Measurements from ENCODE around the gene SENP5. TPM values are rescaled to one million over a fixed set of nuclear protein-coding genes. Genes with fewer than 3 reads are reported as not detected.
A peak's percentile ranks its signal among the peaks of the same experiment; 100 is the strongest.

The SENP5 gene
- total RNA-seq, 1 donor from 2014 or later, result 44.8 TPM

DNA sequence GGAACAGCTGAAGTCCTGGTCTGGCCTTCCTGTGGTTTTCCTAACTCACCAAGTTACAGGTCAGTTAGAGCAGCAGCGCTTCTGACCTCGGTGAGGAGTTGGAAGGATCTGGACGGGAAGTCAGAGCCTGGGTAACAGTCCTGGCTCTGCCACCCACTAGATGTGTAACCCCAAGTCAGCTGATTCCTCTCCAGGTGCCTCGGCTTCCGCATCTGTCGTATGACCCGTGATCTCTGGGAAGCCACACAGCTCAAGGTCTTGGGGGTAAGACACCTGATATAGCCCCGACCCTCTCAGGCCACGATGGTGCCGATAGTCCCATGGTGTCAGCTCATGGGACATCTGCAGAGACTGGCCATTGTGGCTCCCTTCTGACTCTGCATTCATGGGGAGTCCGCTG, 109.2 kb downstream of the SENP5 start:
- DNase-seq (ENCODE audit: low read depth) (no peak), FAIRE-seq (no peak)
- Histone ChIP-seq H4K20me1 (ENCODE audit: insufficient read depth, low read length) (no peaks in the 10 kb centered on the region), H3K79me2 (ENCODE audit: insufficient read depth, low read length) (no peaks in the 10 kb centered on the region), H3K27ac (ENCODE audit: low read depth, low read length) (no peak overlapping the region), H2AFZ (ENCODE audit: low read depth, low read length) (no peak overlapping the region), H3K4me1 (ENCODE audit: insufficient read depth, low read length) (no peaks in the 10 kb centered on the region), H3K9ac (ENCODE audit: low read length) (no peak overlapping the region), H3K4me2 (ENCODE audit: low read length) (no peak overlapping the region), H3K9me3 (ENCODE audit: insufficient read depth, low read depth, low read length) (no peaks in the 10 kb centered on the region), H3K4me3 (ENCODE audit: insufficient read depth, low read depth, low read length) (no peak overlapping the region), H3K36me3 (ENCODE audit: insufficient read depth, low read length) (no peaks in the 10 kb centered on the region), H3K27me3 (ENCODE audit: insufficient read depth, low read length) (no peaks in the 10 kb centered on the region)
- Mint-ChIP-seq H3K9me3 (ENCODE audit: unreplicated experiment) (no peaks in the 10 kb centered on the region), H3K27me3 (ENCODE audit: low read depth, unreplicated experiment) (peaks cover 18% of the 10 kb centered on the region), H3K4me3 (ENCODE audit: unreplicated experiment) (no peak overlapping the region), H3K36me3 (ENCODE audit: low read depth, unreplicated experiment) (peaks cover 4% of the 10 kb centered on the region), H3K4me1 (ENCODE audit: low read depth, unreplicated experiment) (no peaks in the 10 kb centered on the region), H3K27ac (ENCODE audit: unreplicated experiment) (no peak overlapping the region)
- TF ChIP-seq, protein P1, sequence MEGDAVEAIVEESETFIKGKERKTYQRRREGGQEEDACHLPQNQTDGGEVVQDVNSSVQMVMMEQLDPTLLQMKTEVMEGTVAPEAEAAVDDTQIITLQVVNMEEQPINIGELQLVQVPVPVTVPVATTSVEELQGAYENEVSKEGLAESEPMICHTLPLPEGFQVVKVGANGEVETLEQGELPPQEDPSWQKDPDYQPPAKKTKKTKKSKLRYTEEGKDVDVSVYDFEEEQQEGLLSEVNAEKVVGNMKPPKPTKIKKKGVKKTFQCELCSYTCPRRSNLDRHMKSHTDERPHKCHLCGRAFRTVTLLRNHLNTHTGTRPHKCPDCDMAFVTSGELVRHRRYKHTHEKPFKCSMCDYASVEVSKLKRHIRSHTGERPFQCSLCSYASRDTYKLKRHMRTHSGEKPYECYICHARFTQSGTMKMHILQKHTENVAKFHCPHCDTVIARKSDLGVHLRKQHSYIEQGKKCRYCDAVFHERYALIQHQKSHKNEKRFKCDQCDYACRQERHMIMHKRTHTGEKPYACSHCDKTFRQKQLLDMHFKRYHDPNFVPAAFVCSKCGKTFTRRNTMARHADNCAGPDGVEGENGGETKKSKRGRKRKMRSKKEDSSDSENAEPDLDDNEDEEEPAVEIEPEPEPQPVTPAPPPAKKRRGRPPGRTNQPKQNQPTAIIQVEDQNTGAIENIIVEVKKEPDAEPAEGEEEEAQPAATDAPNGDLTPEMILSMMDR (IDR thresholded peaks at IDR 0.05; ENCODE audit: insufficient read depth, low read depth, low read length), result no peak
- no peak for TF ChIP-seq EZH2 (IDR thresholded peaks at IDR 0.05; ENCODE audit: insufficient read depth, low read length)

GRCh38 chr3:196979545-196979944, 111.8 kb downstream of the SENP5 start:
- Histone ChIP-seq H4K20me1 (ENCODE audit: insufficient read depth, low read length) (no peaks in the 10 kb centered on the region), H3K27ac (ENCODE audit: low read depth, low read length) (no peak overlapping the region), H3K4me3 (ENCODE audit: insufficient read depth, low read depth, low read length) (no peak overlapping the region), H3K9ac (ENCODE audit: low read length) (no peak overlapping the region), H3K4me1 (ENCODE audit: insufficient read depth, low read length) (no peaks in the 10 kb centered on the region), H3K9me3 (ENCODE audit: insufficient read depth, low read depth, low read length) (peaks cover 2% of the 10 kb centered on the region), H3K4me2 (ENCODE audit: low read length) (no peak overlapping the region), H3K79me2 (ENCODE audit: insufficient read depth, low read length) (no peaks in the 10 kb centered on the region), H2AFZ (ENCODE audit: low read depth, low read length) (no peak overlapping the region), H3K36me3 (ENCODE audit: insufficient read depth, low read length) (no peaks in the 10 kb centered on the region), H3K27me3 (ENCODE audit: insufficient read depth, low read length) (no peaks in the 10 kb centered on the region)
- peaks cover 4% of the 10 kb centered on the region for H3K36me3 Mint-ChIP-seq (ENCODE audit: low read depth, unreplicated experiment)
- no peak for FAIRE-seq
- H3K27ac Mint-ChIP-seq (ENCODE audit: unreplicated experiment), result no peak overlapping the region
- no peak for TF ChIP-seq EZH2 (IDR thresholded peaks at IDR 0.05; ENCODE audit: insufficient read depth, low read length)
- TF ChIP-seq, protein P1 (IDR thresholded peaks at IDR 0.05; ENCODE audit: insufficient read depth, low read depth, low read length), result no peak
- peaks cover 7% of the 10 kb centered on the region for H3K9me3 Mint-ChIP-seq (ENCODE audit: unreplicated experiment)
- no peak for DNase-seq (ENCODE audit: low read depth)
- peaks cover 20% of the 10 kb centered on the region for H3K27me3 Mint-ChIP-seq (ENCODE audit: low read depth, unreplicated experiment)
- no peaks in the 10 kb centered on the region for H3K4me1 Mint-ChIP-seq (ENCODE audit: low read depth, unreplicated experiment)
- no peak overlapping the region for H3K4me3 Mint-ChIP-seq (ENCODE audit: unreplicated experiment)

- no peak overlapping the region for H3K4me3 ChIP-seq (ENCODE audit: insufficient read depth, low read depth, low read length)
- Mint-ChIP-seq H3K9me3 (ENCODE audit: unreplicated experiment) (peaks cover 7% of the 10 kb centered on the region), H3K27me3 (ENCODE audit: low read depth, unreplicated experiment) (peaks cover 13% of the 10 kb centered on the region), H3K4me3 (ENCODE audit: unreplicated experiment) (no peak overlapping the region), H3K36me3 (ENCODE audit: low read depth, unreplicated experiment) (no peaks in the 10 kb centered on the region), H3K4me1 (ENCODE audit: low read depth, unreplicated experiment) (no peaks in the 10 kb centered on the region), H3K27ac (ENCODE audit: unreplicated experiment) (no peak overlapping the region)
- no peak overlapping the region for H2AFZ ChIP-seq (ENCODE audit: low read depth, low read length)
- no peak overlapping the region for H3K4me2 ChIP-seq (ENCODE audit: low read length)
- no peaks in the 10 kb centered on the region for H4K20me1 ChIP-seq (ENCODE audit: insufficient read depth, low read length)
- no peaks in the 10 kb centered on the region for H3K27me3 ChIP-seq (ENCODE audit: insufficient read depth, low read length)
- H3K36me3 ChIP-seq (ENCODE audit: insufficient read depth, low read length), result no peaks in the 10 kb centered on the region
- no peak for DNase-seq (ENCODE audit: low read depth)
- no peak overlapping the region for H3K27ac ChIP-seq (ENCODE audit: low read depth, low read length)
- FAIRE-seq, result peak; percentile 23
- H3K9ac ChIP-seq (ENCODE audit: low read length), result no peak overlapping the region
- H3K9me3 ChIP-seq (ENCODE audit: insufficient read depth, low read depth, low read length), result peaks cover 2% of the 10 kb centered on the region
- no peaks in the 10 kb centered on the region for H3K4me1 ChIP-seq (ENCODE audit: insufficient read depth, low read length)
- no peak for TF ChIP-seq EZH2 (IDR thresholded peaks at IDR 0.05; ENCODE audit: insufficient read depth, low read length)
- TF ChIP-seq, protein P1 (IDR thresholded peaks at IDR 0.05; ENCODE audit: insufficient read depth, low read depth, low read length), result no peak
- H3K79me2 ChIP-seq (ENCODE audit: insufficient read depth, low read length), result no peaks in the 10 kb centered on the region
Observed at GRCh38 chr3:196981657-196982056, 113.9 kb downstream of the SENP5 start.

Measured in astrocyte (in vitro differentiated cells and primary cell).